Omental fat pad (tissue), 4 donors: ENCODE measurements around the gene ATOSA. TPM values are rescaled to one million over a fixed set of nuclear protein-coding genes. Genes with fewer than 3 reads are reported as not detected.
A peak's percentile ranks its signal among the peaks of the same experiment; 100 is the strongest.

Source experiments
- ATAC-seq: fragments of 150-250 bp; one replicate; pipeline ENCODE4 v1.9.1; 2016; ENCODE audit warnings: mild to moderate bottlenecking, moderate library complexity; ENCODE audit not compliant: low FRiP score
- DNase-seq: peaks from one replicate; pipeline ENCODE4 v3.0.0-alpha.2; 2019; ENCODE audit warnings: low spot score
- CTCF ChIP-seq, 3 donors: fragments of 450-650 bp; IDR thresholded peaks; one replicate each; pipeline ENCODE4 v1.5.1; 2016 to 2017; ENCODE audit warnings: antibody characterized with exemption in 3 of 3, mild to moderate bottlenecking in 3 of 3, moderate library complexity in 2 of 3
- total RNA-seq, 4 donors: library from RNA; depleted of rRNA; stranded (reverse); fragments of >200 nt; gene quantifications; one replicate each; pipeline ENCODE4 v1.1.0, GENCODE V29; 2016

Gene ATOSA
- total RNA-seq, 4 donors from 2014 or later = 43.4 to 123 (median 72.2) TPM

- TF ChIP-seq CTCF (IDR thresholded peaks at IDR 0.05) = no peak
- ATAC-seq = peak; percentile 33
- DNase-seq = no peak
Observed at GRCh38 chr15:52677593-52678467, 1.4 kb downstream of the ATOSA start.

GRCh38 chr15:52674831-52675230, 4.4 kb downstream of the ATOSA start:
- ATAC-seq (no peak), DNase-seq (no peak)
- TF ChIP-seq CTCF (IDR thresholded peaks at IDR 0.05) = no peak

GRCh38 chr15:52673734-52674133, 5.5 kb downstream of the ATOSA start:
- ATAC-seq (no peak), DNase-seq (no peak)
- no peak for TF ChIP-seq CTCF (IDR thresholded peaks at IDR 0.05)

GRCh38 chr15:52673312-52673711, 5.9 kb downstream of the ATOSA start:
- no peak for ATAC-seq
- no peak for DNase-seq
- TF ChIP-seq CTCF (IDR thresholded peaks at IDR 0.05) = no peak

GRCh38 chr15:52672661-52673060, 6.5 kb downstream of the ATOSA start:
- ATAC-seq (no peak), DNase-seq (no peak)
- TF ChIP-seq CTCF (IDR thresholded peaks at IDR 0.05) = no peak

DNA sequence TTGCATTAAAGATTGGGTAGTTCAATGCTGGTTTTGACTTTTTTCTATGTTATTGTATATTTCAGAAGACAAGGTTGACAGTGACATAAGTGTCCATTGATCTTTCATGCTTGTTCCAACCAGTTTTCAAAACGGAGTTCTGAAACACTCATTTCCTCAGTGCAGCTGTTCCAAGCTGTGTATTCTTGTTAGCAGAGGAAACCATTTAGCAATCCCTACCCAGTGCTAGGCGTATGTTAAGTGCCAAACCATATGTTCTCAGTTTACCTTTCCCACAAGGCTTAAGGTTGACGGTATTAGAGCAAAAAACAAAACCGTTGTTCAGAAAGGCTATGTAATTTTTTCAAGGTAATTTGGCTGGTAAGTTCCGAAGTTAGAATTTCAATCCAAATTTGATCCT, 9.1 kb downstream of the ATOSA start:
- DNase-seq = no peak
- no peak for TF ChIP-seq CTCF (IDR thresholded peaks at IDR 0.05)
- no peak for ATAC-seq

- DNase-seq (no peak), ATAC-seq (no peak)
- TF ChIP-seq CTCF (IDR thresholded peaks at IDR 0.05) = no peak
Observed at GRCh38 chr15:52668133-52668532, 11.1 kb downstream of the ATOSA start.
